NT2/D1 (cell line): Measurements from ENCODE around the gene MYOCOS.

Experiments
- SUZ12 ChIP-seq: IDR thresholded peaks from 2 replicates; pipeline ENCODE4 v1.6.1; 2011; ENCODE audit not compliant: insufficient read length, insufficient read depth; ENCODE audit errors: extremely low read depth
- YY1 ChIP-seq: IDR thresholded peaks from 2 replicates; pipeline ENCODE4 v1.6.1; 2011; ENCODE audit not compliant: insufficient read length, insufficient read depth
- ZNF274 ChIP-seq: IDR thresholded peaks from 2 replicates; pipeline ENCODE4 v1.6.1; 2011; ENCODE audit warnings: mild to moderate bottlenecking, low read depth, low read length

DNA sequence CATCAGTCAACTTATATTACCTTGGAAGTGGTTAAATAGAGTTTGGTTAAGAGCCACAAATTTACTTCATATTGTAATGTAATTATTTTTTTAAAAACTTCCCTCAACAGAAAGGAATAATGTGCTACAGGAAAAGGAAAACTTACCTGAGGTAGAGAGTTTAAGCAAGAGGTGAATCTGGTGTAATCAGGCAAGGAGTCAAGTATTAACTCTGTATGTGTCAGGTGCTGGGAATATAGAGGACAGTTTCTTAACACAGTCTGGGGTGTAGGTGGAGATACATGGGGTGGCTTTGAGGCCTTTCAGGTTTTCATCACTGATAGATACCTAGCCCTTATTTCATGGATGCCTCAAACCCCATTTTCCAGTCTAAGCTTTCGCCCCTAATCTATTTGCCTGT, 25.9 kb upstream of the MYOCOS start:
- TF ChIP-seq YY1 (no peak), ZNF274 (no peak), SUZ12 (no peak)
